A673 (cell line): ENCODE data around the gene SH3RF3. TPM values are rescaled to one million over a fixed set of nuclear protein-coding genes. Genes with fewer than 3 reads are reported as not detected.

Source experiments
- BruUV-seq: library from RNA; stranded (reverse); fragments of 400-500 nt; replicated peaks from 2 replicates; lab custom pipeline; 2021; lab: Mats Ljungman, UMichigan
- CTCF ChIA-PET: fragments of 300-600 bp; sonication (Branson Sonifier 250); formaldehyde crosslinking; loops from one replicate; lab custom pipeline; 2022; ENCODE audit warnings: antibody characterized with exemption; lab: Charles Lee
- POLR2A ChIA-PET: fragments of 300-600 bp; sonication (Branson Sonifier 250); formaldehyde crosslinking; loops from one replicate; lab custom pipeline; 2022; ENCODE audit warnings: antibody characterized with exemption; ENCODE audit not compliant: low non-redundant PET; lab: Charles Lee
- DNase-seq: peaks from one replicate; pipeline ENCODE4 v3.0.0-alpha.2; 2015; ENCODE audit warnings: low spot score
- H3K27ac ChIP-seq: fragments of 200-600 bp; sonication (generic); 2 replicates; pipeline ENCODE4 v1.5.1; 2016; ENCODE audit warnings: mixed run types, low read depth, mild to moderate bottlenecking, mixed read lengths, antibody characterized with exemption, low read length; ENCODE audit not compliant: poor library complexity, severe bottlenecking
- H3K27me3 ChIP-seq: fragments of 200-600 bp; sonication (generic); replicated peaks from 2 replicates; pipeline ENCODE4 v1.6.1; 2017; ENCODE audit warnings: mixed run types, low read depth, mild to moderate bottlenecking, mixed read lengths, antibody characterized with exemption, low read length; ENCODE audit not compliant: insufficient read depth, poor library complexity
- H3K36me3 ChIP-seq: fragments of 200-600 bp; sonication (generic); 2 replicates; pipeline ENCODE4 v1.6.1; 2016; ENCODE audit warnings: mixed run types, mild to moderate bottlenecking, mixed read lengths, antibody characterized with exemption, low read length; ENCODE audit not compliant: insufficient read depth, poor library complexity, severe bottlenecking
- H3K4me1 ChIP-seq: fragments of 200-600 bp; sonication (generic); 2 replicates; pipeline ENCODE4 v1.6.1; 2017; ENCODE audit warnings: mixed run types, mild to moderate bottlenecking, mixed read lengths, antibody characterized with exemption, low read length; ENCODE audit not compliant: insufficient read depth, poor library complexity, severe bottlenecking
- H3K4me3 ChIP-seq: fragments of 200-600 bp; sonication (generic); 2 replicates; pipeline ENCODE4 v1.5.1; 2016; ENCODE audit warnings: low read depth, mixed run types, mild to moderate bottlenecking, mixed read lengths, low read length; ENCODE audit not compliant: poor library complexity, severe bottlenecking
- H3K9me3 ChIP-seq: fragments of 200-600 bp; sonication (generic); 2 replicates; pipeline ENCODE4 v1.6.1; 2016; ENCODE audit warnings: mixed run types, low read depth, mild to moderate bottlenecking, mixed read lengths, antibody characterized with exemption, low read length; ENCODE audit not compliant: poor library complexity, severe bottlenecking
- CTCF ChIP-seq: fragments of 300-800, 200-600 bp; sonication (generic); conservative IDR thresholded peaks from 2 replicates; pipeline ENCODE4 v1.5.1; 2017; ENCODE audit warnings: low read depth, mild to moderate bottlenecking, antibody characterized with exemption, low read length, moderate library complexity, mixed read lengths
- EZH2 ChIP-seq: fragments of 200-600 bp; sonication (generic); IDR thresholded peaks from 2 replicates; pipeline ENCODE4 v1.6.1; 2017; ENCODE audit warnings: borderline replicate concordance, low read depth, mild to moderate bottlenecking, mixed read lengths, antibody characterized with exemption, low read length; ENCODE audit not compliant: poor library complexity, severe bottlenecking
- intact Hi-C: fragments of 100-400 bp; cut with micrococcal nuclease; formaldehyde crosslinking; loops from one replicate; pipeline ENCODE4 v1.10.0; 2022; ENCODE audit not compliant: unreplicated experiment
- total RNA-seq: library from RNA; stranded (reverse); gene quantifications from 2 replicates; pipeline ENCODE4 v1.2.3, GENCODE V29; 2021

Gene SH3RF3
- total RNA-seq, 1 experiment from 2014 or later: 0.15 TPM

- no peak for DNase-seq
- no peaks in the 10 kb centered on the region for H3K4me1 ChIP-seq
- no peak overlapping the region for H3K27ac ChIP-seq
- no peaks in the 10 kb centered on the region for H3K9me3 ChIP-seq
- no peaks in the 10 kb centered on the region for H3K27me3 ChIP-seq
- no peak overlapping the region for H3K4me3 ChIP-seq
- no peaks in the 10 kb centered on the region for H3K36me3 ChIP-seq
- intact Hi-C loops: no loop called here
- no TSS peak for BruUV-seq
- TF ChIP-seq EZH2 (no peak), CTCF (no peak)
- POLR2A ChIA-PET: no interaction called here
- CTCF ChIA-PET: no interaction called here
Observed at GRCh38 chr2:109423556-109424359, 294.8 kb downstream of the SH3RF3 start.

GRCh38 chr2:109425411-109425810 lies 296.4 kb downstream of the SH3RF3 start:
- ChIA-PET POLR2A (interaction anchor here (0.6 kb wide), 1 partner anchor 1296 kb away, joined by 4 read pairs; no protein-coding TSS in a partner anchor), CTCF (no interaction called here)
- H3K4me3 ChIP-seq: no peak overlapping the region
- no peak overlapping the region for H3K27ac ChIP-seq
- no peaks in the 10 kb centered on the region for H3K27me3 ChIP-seq
- no peak for TF ChIP-seq EZH2
- TF ChIP-seq CTCF: no peak
- no peaks in the 10 kb centered on the region for H3K36me3 ChIP-seq
- no peak for DNase-seq
- H3K4me1 ChIP-seq: no peaks in the 10 kb centered on the region
- intact Hi-C loops: no loop called here
- no peaks in the 10 kb centered on the region for H3K9me3 ChIP-seq
- BruUV-seq: no TSS peak

GRCh38 chr2:109427661-109428091 lies 298.7 kb downstream of the SH3RF3 start:
- no peaks in the 10 kb centered on the region for H3K36me3 ChIP-seq
- DNase-seq: no peak
- no peaks in the 10 kb centered on the region for H3K27me3 ChIP-seq
- no peak overlapping the region for H3K4me3 ChIP-seq
- intact Hi-C loops: no loop called here
- H3K4me1 ChIP-seq: no peaks in the 10 kb centered on the region
- no peak overlapping the region for H3K27ac ChIP-seq
- no TSS peak for BruUV-seq
- CTCF ChIA-PET: no interaction called here
- no peak for TF ChIP-seq CTCF
- no peak for TF ChIP-seq EZH2
- POLR2A ChIA-PET: no interaction called here
- no peaks in the 10 kb centered on the region for H3K9me3 ChIP-seq
